DND-41 (cell line): ENCODE measurements around the gene HLA-DMB.
A peak's percentile ranks its signal among the peaks of the same experiment; 100 is the strongest.

Experiments used
- ATAC-seq: fragments of 200-7000 bp; cut with Tn5 transposase; 3 replicates; pipeline ENCODE4 v1.9.1; 2021; ENCODE audit warnings: low read depth; ENCODE audit not compliant: insufficient read depth
- DNase-seq: peaks from one replicate; pipeline ENCODE4 v3.0.0-alpha.2; 2020
- H2AFZ ChIP-seq: 2 replicates; pipeline ENCODE4 v1.6.0; 2012; ENCODE audit warnings: low read depth, low read length
- H3K27ac ChIP-seq: 2 replicates; pipeline ENCODE4 v1.5.1; 2012; ENCODE audit warnings: low read length, inconsistent platforms
- H3K27me3 ChIP-seq: fragments of 200-600 bp; sonication (generic); 2 replicates; pipeline ENCODE4 v1.6.0; 2012; ENCODE audit warnings: low read length, mild to moderate bottlenecking, inconsistent platforms; ENCODE audit not compliant: insufficient read depth, poor library complexity
- H3K36me3 ChIP-seq: 2 replicates; pipeline ENCODE4 v1.5.1; 2012; ENCODE audit warnings: low read length, inconsistent platforms; ENCODE audit not compliant: insufficient read depth
- H3K4me1 ChIP-seq: 2 replicates; pipeline ENCODE4 v1.5.1; 2012; ENCODE audit warnings: mild to moderate bottlenecking, low read length; ENCODE audit not compliant: insufficient read depth
- H3K4me2 ChIP-seq: 2 replicates; pipeline ENCODE4 v1.6.0; 2012; ENCODE audit warnings: mild to moderate bottlenecking, moderate library complexity, low read length, inconsistent platforms; ENCODE audit not compliant: insufficient read depth
- H3K4me3 ChIP-seq, 2 experiments: fragments of 200-600 bp in 1 of 2; shearing (Covaris generic) in 1 of 2; 2 replicates each; pipeline ENCODE4 v1.5.1; 2012 to 2016; ENCODE audit warnings: inconsistent platforms in 2 of 2, low read length in 2 of 2, mild to moderate bottlenecking in 2 of 2, low read depth in 1 of 2, moderate library complexity in 1 of 2
- H3K79me2 ChIP-seq: 2 replicates; pipeline ENCODE4 v1.6.0; 2012; ENCODE audit warnings: low read length, inconsistent platforms; ENCODE audit not compliant: insufficient read depth
- H3K9ac ChIP-seq: 2 replicates; pipeline ENCODE4 v1.6.0; 2012; ENCODE audit warnings: low read depth, mild to moderate bottlenecking, inconsistent platforms, low read length, moderate library complexity
- H3K9me3 ChIP-seq: 2 replicates; pipeline ENCODE4 v1.5.1; 2012; ENCODE audit warnings: low read length, moderate library complexity, mild to moderate bottlenecking, inconsistent platforms; ENCODE audit not compliant: insufficient read depth, severe bottlenecking
- H4K20me1 ChIP-seq: 2 replicates; pipeline ENCODE4 v1.6.0; 2012; ENCODE audit warnings: low read length; ENCODE audit not compliant: insufficient read depth
- EZH2 ChIP-seq: IDR thresholded peaks from 3 replicates; pipeline ENCODE4 v1.6.1; 2012; ENCODE audit warnings: borderline replicate concordance, low read depth, mild to moderate bottlenecking, moderate library complexity, low read length, inconsistent platforms; ENCODE audit not compliant: severe bottlenecking
- TF ChIP-seq, protein P1 (sequence below): IDR thresholded peaks from 2 replicates; pipeline ENCODE4 v1.5.1; 2012; ENCODE audit warnings: borderline replicate concordance, low read length, moderate library complexity, mild to moderate bottlenecking; ENCODE audit not compliant: poor library complexity, severe bottlenecking; ENCODE audit errors: extremely low read depth

The HLA-DMB gene

DNA sequence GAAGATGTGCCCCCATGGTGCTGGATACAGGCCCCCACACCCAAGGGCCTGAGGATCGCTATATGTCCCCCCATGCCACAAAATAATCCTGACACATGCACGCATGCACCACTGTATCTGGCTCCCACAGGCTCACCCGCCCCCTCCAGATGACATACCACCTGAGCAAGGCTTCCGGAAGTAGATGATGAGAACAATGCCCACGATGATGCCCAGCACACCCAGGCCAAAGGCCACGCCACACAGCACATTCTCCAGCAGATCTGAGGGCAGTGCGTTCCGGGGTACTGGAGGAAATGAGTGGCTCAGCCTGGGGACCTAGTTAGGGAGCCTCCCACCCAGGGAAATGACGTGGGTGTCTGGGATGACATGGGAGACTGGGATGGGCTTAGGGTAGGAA is 8.3 kb upstream of the HLA-DMB start:
- ATAC-seq (no peak), DNase-seq (no peak)
- Histone ChIP-seq H2AFZ (no peak overlapping the region), H3K79me2 (no peaks in the 10 kb centered on the region), H3K9ac (no peak overlapping the region), H3K4me2 (no peak overlapping the region), H3K27me3 (no peaks in the 10 kb centered on the region), H3K36me3 (no peaks in the 10 kb centered on the region), H3K27ac (no peak overlapping the region), H3K4me1 (peaks cover 17% of the 10 kb centered on the region), H3K4me3 (no peak overlapping the region), H4K20me1 (no peaks in the 10 kb centered on the region), H3K9me3 (no peaks in the 10 kb centered on the region)
- TF ChIP-seq, protein P1, sequence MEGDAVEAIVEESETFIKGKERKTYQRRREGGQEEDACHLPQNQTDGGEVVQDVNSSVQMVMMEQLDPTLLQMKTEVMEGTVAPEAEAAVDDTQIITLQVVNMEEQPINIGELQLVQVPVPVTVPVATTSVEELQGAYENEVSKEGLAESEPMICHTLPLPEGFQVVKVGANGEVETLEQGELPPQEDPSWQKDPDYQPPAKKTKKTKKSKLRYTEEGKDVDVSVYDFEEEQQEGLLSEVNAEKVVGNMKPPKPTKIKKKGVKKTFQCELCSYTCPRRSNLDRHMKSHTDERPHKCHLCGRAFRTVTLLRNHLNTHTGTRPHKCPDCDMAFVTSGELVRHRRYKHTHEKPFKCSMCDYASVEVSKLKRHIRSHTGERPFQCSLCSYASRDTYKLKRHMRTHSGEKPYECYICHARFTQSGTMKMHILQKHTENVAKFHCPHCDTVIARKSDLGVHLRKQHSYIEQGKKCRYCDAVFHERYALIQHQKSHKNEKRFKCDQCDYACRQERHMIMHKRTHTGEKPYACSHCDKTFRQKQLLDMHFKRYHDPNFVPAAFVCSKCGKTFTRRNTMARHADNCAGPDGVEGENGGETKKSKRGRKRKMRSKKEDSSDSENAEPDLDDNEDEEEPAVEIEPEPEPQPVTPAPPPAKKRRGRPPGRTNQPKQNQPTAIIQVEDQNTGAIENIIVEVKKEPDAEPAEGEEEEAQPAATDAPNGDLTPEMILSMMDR: no peak
- no peak for TF ChIP-seq EZH2

DNA sequence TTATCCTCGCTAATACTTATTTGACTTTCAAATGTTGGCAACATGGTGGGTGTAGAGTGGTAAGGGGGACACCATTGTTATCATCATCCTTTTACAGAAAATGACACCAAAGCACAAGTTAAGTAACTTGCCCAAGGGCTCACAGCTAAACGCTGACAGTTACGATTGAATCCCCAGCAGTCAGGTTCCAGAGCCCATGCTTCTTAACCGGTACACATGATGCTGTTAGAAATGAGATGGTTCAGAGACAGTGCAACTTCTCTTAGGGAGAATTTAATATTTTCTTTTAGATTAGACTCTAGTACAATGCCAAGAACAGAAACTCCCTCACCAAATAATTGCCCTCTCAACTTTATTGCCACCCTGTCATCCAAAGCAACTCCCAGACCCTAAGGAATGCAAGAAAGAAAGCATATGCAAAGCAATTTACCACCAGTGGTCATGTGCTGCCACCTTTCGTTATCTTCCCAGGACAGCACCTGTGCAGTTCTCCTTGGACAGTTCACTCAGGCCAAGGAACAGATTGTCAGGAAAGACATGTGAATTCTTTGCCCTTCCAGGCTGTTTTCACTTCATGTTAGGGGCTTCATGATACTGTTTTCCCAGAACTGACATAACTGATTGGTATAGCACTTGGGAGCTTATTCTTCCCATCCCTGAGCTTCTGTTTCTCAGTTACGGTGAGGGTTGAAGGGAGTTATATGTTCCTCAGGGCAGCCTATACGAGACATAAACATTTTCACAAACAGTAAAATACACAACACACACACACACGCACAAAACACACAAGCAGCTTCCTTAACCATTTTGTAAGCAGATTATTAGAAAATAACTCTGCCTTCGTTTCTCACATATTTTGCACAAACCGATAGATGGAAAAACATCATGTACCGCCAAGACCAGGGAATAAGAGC is 7.0 kb upstream of the HLA-DMB start:
- Histone ChIP-seq H4K20me1 (no peaks in the 10 kb centered on the region), H3K9ac (no peak overlapping the region), H2AFZ (no peak overlapping the region), H3K27me3 (no peaks in the 10 kb centered on the region), H3K4me1 (peaks cover 24% of the 10 kb centered on the region), H3K4me2 (no peak overlapping the region), H3K4me3 (no peak overlapping the region), H3K9me3 (no peaks in the 10 kb centered on the region), H3K27ac (no peak overlapping the region), H3K36me3 (no peaks in the 10 kb centered on the region), H3K79me2 (no peaks in the 10 kb centered on the region)
- no peak for TF ChIP-seq EZH2
- TF ChIP-seq, protein P1: peak; percentile 56
- DNase-seq (no peak), ATAC-seq (no peak)

DNA sequence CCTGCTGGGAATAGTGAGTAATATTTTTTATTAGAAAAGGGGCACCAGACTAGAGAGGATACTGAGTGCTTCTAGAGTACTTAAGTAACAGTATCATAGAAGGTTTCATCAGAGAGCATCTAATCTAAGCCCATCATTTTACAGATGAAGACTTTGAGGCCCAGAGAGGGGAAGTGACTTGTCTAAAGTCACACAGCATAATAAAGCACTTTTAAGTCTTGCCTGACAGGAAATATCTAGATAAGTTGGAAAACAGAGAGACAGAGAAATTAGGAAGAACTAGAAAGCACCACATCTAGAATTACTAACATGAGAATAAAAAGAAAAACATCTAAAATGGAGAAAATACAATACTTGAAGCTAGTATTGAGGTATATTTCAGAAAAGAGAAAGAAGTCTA is 6.1 kb upstream of the HLA-DMB start:
- ATAC-seq (no peak), DNase-seq (no peak)
- Histone ChIP-seq H3K36me3 (no peaks in the 10 kb centered on the region), H3K27ac (no peak overlapping the region), H4K20me1 (no peaks in the 10 kb centered on the region), H3K79me2 (no peaks in the 10 kb centered on the region), H3K4me3 (no peak overlapping the region), H3K4me1 (peaks cover 22% of the 10 kb centered on the region), H3K27me3 (no peaks in the 10 kb centered on the region), H3K9me3 (no peaks in the 10 kb centered on the region), H3K4me2 (no peak overlapping the region), H2AFZ (no peak overlapping the region), H3K9ac (no peak overlapping the region)
- TF ChIP-seq, protein P1: no peak
- no peak for TF ChIP-seq EZH2
